OCI-LY1 (cell line): ENCODE results near the gene AK3.
A peak's percentile ranks its signal among the peaks of the same experiment; 100 is the strongest.

ENCODE experiments used
- CTCF ChIP-seq: fragments of 200-600 bp; sonication (generic), shearing (Covaris generic); IDR thresholded peaks from 2 replicates; pipeline ENCODE4 v1.5.1; 2017; ENCODE audit warnings: mild to moderate bottlenecking, antibody characterized with exemption, low read length, moderate library complexity, mixed read lengths
- EZH2 ChIP-seq: fragments of 200-600 bp; sonication (generic), shearing (Covaris generic); IDR thresholded peaks from 2 replicates; pipeline ENCODE4 v1.8.0; 2017; ENCODE audit warnings: borderline replicate concordance, mixed run types, mild to moderate bottlenecking, antibody characterized with exemption, low read length, moderate library complexity, mixed read lengths

GRCh38 chr9:4740638-4741364, at the start of gene AK3:
- TF ChIP-seq CTCF (peak; percentile 31), EZH2 (no peak)
